ENCODE results near the gene PCED1B.

- no peak for TF ChIP-seq CTCF (optimal IDR thresholded peaks at IDR 0.05 in 1 of 3, IDR thresholded peaks at IDR 0.05 in 1 of 3, conservative IDR thresholded peaks at IDR 0.05 in 1 of 3; ENCODE audit: extremely low read depth in 1 of 3, insufficient read depth in 2 of 3, low read length in 3 of 3)
- TF ChIP-seq EZH2 (IDR thresholded peaks at IDR 0.05; ENCODE audit: low read length) = no peak
These were observed 127.9 kb downstream of the PCED1B start for GRCh38 chr12:47207340-47207717.

Measured in keratinocyte (primary cell).